MV-4-11 (cell line): ENCODE measurements around the gene HNF1B.
"Not testable (repeated sequence)": the region's sequence is repeated elsewhere in the genome, so short reads cannot be mapped to it uniquely, and the experiment has no call there.

Experiments
- DNase-seq: peaks from one replicate; lab custom pipeline; 2025; lab: John Stamatoyannopoulos, UW

HNF1B gene

GRCh38 chr17:37702598-37702997 lies 42.3 kb downstream of the HNF1B start:
- no peak for DNase-seq

GRCh38 chr17:37701496-37701898 lies 43.4 kb downstream of the HNF1B start:
- DNase-seq = peak; percentile 29

GRCh38 chr17:37700881-37701280 lies 44.0 kb downstream of the HNF1B start:
- no peak for DNase-seq

GRCh38 chr17:37699285-37699973 lies 45.4 kb downstream of the HNF1B start:
- no peak for DNase-seq

GRCh38 chr17:37698911-37699255 lies 46.0 kb downstream of the HNF1B start:
- DNase-seq = no peak

GRCh38 chr17:37698132-37698910 lies 46.5 kb downstream of the HNF1B start:
- no peak for DNase-seq

- no peak for DNase-seq
Measured at GRCh38 chr17:37697381-37697780, 47.5 kb downstream of the HNF1B start.

- DNase-seq = no peak
Measured at GRCh38 chr17:37696366-37696765, 48.5 kb downstream of the HNF1B start.

GRCh38 chr17:37695726-37696125 lies 49.1 kb downstream of the HNF1B start:
- no peak for DNase-seq

- DNase-seq = no peak
Measured at GRCh38 chr17:37694734-37695133, 50.1 kb downstream of the HNF1B start.

- DNase-seq = no peak
Measured at GRCh38 chr17:37693328-37693727, 51.5 kb downstream of the HNF1B start.

GRCh38 chr17:37691807-37692206 lies 53.1 kb downstream of the HNF1B start:
- no peak for DNase-seq

GRCh38 chr17:37689317-37689716 lies 55.5 kb downstream of the HNF1B start:
- no peak for DNase-seq

GRCh38 chr17:37683454-37683984 lies 61.3 kb downstream of the HNF1B start:
- no peak for DNase-seq

GRCh38 chr17:37682007-37682406 lies 62.9 kb downstream of the HNF1B start:
- DNase-seq = no peak

GRCh38 chr17:37679995-37680394 lies 64.9 kb downstream of the HNF1B start:
- not testable (repeated sequence) for DNase-seq

- no peak for DNase-seq
Measured at GRCh38 chr17:37678036-37678435, 66.8 kb downstream of the HNF1B start.

GRCh38 chr17:37677021-37677420 lies 67.8 kb downstream of the HNF1B start:
- no peak for DNase-seq

- peak; percentile 20 for DNase-seq
Measured at GRCh38 chr17:37676115-37676925, 68.5 kb downstream of the HNF1B start.

- DNase-seq = no peak
Measured at GRCh38 chr17:37674511-37674910, 70.3 kb downstream of the HNF1B start.

GRCh38 chr17:37673386-37673785 lies 71.5 kb downstream of the HNF1B start:
- no peak for DNase-seq

GRCh38 chr17:37672548-37673078 lies 72.2 kb downstream of the HNF1B start:
- DNase-seq = peak; percentile 18
